ENCODE data around the gene PNLIPRP3. TPM values are rescaled to one million over a fixed set of nuclear protein-coding genes. Genes with fewer than 3 reads are reported as not detected.

Gene PNLIPRP3
- total and polyA plus RNA-seq, 2 of the 8 experiments (the other 6 are each of a cell fraction or from before 2014, with no cell fraction given), result not detected

DNA sequence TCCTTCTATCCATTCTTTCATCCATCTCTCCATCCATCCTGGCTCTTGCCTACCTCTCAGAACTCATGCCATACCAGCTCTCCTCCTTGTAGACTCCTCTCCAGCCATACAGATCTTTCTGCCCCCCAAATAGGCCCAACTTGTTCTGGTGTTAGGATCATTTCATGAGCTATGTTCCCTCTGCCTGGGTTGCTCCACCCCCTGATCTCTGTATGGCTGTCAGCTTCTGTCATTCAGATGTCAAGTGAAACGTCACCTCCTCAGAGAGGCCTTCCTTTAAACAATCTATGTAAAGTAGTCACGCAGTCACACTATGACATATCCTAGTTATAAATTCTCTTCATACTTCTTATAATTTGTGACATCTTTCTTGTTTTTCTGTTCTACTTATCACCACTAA lies 42.3 kb upstream of the PNLIPRP3 start:
- WGBS, 2 experiments (ENCODE audit: extremely low coverage in 1 of 2, insufficient coverage in 1 of 2, insufficient read length in 1 of 2, insufficient replicate concordance in 2 of 2, low coverage in 1 of 2, low lambda C conversion rate in 2 of 2, missing lambda C conversion rate in 1 of 2), result 76% methylated on average over 2 of the region's 2 CpGs; no CpG with 5 or more reads in 1 of the 2 experiments
- DNase-seq (ENCODE audit: low read depth in 1 of 2, low spot score in 2 of 2) (no peak), FAIRE-seq (no peak)
- H3K4me3 ChIP-seq (ENCODE audit: extremely low read depth in 1 of 4, insufficient read depth in 2 of 4, low read depth in 3 of 4, low read length in 4 of 4), result no peak overlapping the region
- H2BK12ac ChIP-seq (ENCODE audit: low read depth, low read length), result no peak overlapping the region
- H3K23ac ChIP-seq (ENCODE audit: insufficient read length), result no peak overlapping the region
- H3K4me1 ChIP-seq (replicated peaks in 1 of 4; ENCODE audit: control insufficient read depth in 3 of 4, insufficient read depth in 4 of 4, low read length in 3 of 4), result no peaks in the 10 kb centered on the region
- no peak overlapping the region for H3K56ac ChIP-seq (replicated peaks; ENCODE audit: insufficient read length, low read depth, low read length)
- ChIA-PET CTCF (ENCODE audit: partially characterized antibody) (interaction anchor here (0.6 to 2.6 kb wide), 19 partner anchors 13 to 1596 kb away, joined by 3 to 18 read pairs (median 3); no protein-coding TSS in a partner anchor), POLR2A (ENCODE audit: partially characterized antibody) (interaction anchor here (0.8 kb wide), 1 partner anchor 115 kb away, joined by 3 read pairs; no protein-coding TSS in a partner anchor)
- no peak overlapping the region for H3K27ac ChIP-seq (ENCODE audit: low read depth, low read length)
- no peaks in the 10 kb centered on the region for H3K23me2 ChIP-seq (ENCODE audit: low read depth, low read length)
- H3K27me3 ChIP-seq (replicated peaks in 1 of 4; ENCODE audit: control insufficient read depth in 3 of 4, extremely low read depth in 1 of 4, insufficient read depth in 3 of 4, low read length in 3 of 4), result no peaks in the 10 kb centered on the region
- H2AK5ac ChIP-seq (ENCODE audit: low read depth, low read length), result no peak overlapping the region
- no peak overlapping the region for H2BK15ac ChIP-seq (ENCODE audit: low read length)
- no peaks in the 10 kb centered on the region for H3K9me3 ChIP-seq (ENCODE audit: insufficient read depth in 2 of 2, low read depth in 1 of 2, low read length in 1 of 2)
- no peak overlapping the region for H3K18ac ChIP-seq (ENCODE audit: extremely low read depth, low read length)
- H4K5ac ChIP-seq (ENCODE audit: insufficient read length, low read depth, low read length), result no peak overlapping the region
- no peak overlapping the region for H2BK120ac ChIP-seq (replicated peaks; ENCODE audit: low read depth, low read length)
- no peak overlapping the region for H4K8ac ChIP-seq (ENCODE audit: extremely low read depth, insufficient read depth, low read length)
- TF ChIP-seq SP1 (IDR thresholded peaks at IDR 0.05; ENCODE audit: low read depth, low read length) (0 out of 2 replicates have a peak, but pooled peaks have one; percentile 21), BCL11A (IDR thresholded peaks at IDR 0.05; ENCODE audit: low read depth in 2 of 2, low read length in 2 of 2) (no peak)
- no peak overlapping the region for H3K9ac ChIP-seq (replicated peaks in 1 of 4; ENCODE audit: extremely low read depth in 1 of 4, low read depth in 3 of 4, low read length in 3 of 4)
- no peak overlapping the region for H2AFZ ChIP-seq (ENCODE audit: low read length)
- no peaks in the 10 kb centered on the region for H3K36me3 ChIP-seq (ENCODE audit: control insufficient read depth in 2 of 4, insufficient read depth in 4 of 4, low read length in 3 of 4)
- H3K4me2 ChIP-seq (ENCODE audit: insufficient read depth in 1 of 2, low read depth in 2 of 2, low read length in 2 of 2), result no peak overlapping the region
- H3K79me2 ChIP-seq (ENCODE audit: control insufficient read depth in 1 of 2, insufficient read depth in 2 of 2, low read length in 2 of 2), result no peaks in the 10 kb centered on the region
- no peak overlapping the region for H3K14ac ChIP-seq (ENCODE audit: insufficient read length)
- no peak overlapping the region for H4K91ac ChIP-seq (replicated peaks; ENCODE audit: insufficient read length, low read length)
- H2BK5ac ChIP-seq (ENCODE audit: low read depth, low read length), result no peak overlapping the region
- no peak overlapping the region for H2BK20ac ChIP-seq (ENCODE audit: low read length)
- no peaks in the 10 kb centered on the region for H4K20me1 ChIP-seq (replicated peaks in 1 of 2; ENCODE audit: control insufficient read depth in 1 of 2, insufficient read depth in 2 of 2, low read length in 2 of 2)
- H3K79me1 ChIP-seq (ENCODE audit: low read depth, low read length), result no peaks in the 10 kb centered on the region
- no peak overlapping the region for H3K4ac ChIP-seq (replicated peaks; ENCODE audit: insufficient read length, low read depth, low read length)
